HCT116 (cell line): Measurements from ENCODE around the gene AMPD3. TPM values are rescaled to one million over a fixed set of nuclear protein-coding genes. Genes with fewer than 3 reads are reported as not detected.

Experiments
- ATAC-seq: fragments of 200-7000 bp; cut with Tn5 transposase; 2 replicates; pipeline ENCODE4 v1.9.1; 2020; ENCODE audit warnings: mild to moderate bottlenecking, moderate library complexity
- BruUV-seq: library from RNA; stranded (reverse); fragments of 400-500 nt; replicated peaks from 2 replicates; lab custom pipeline; 2021; lab: Mats Ljungman, UMichigan
- CTCF ChIA-PET: fragments of 300-600 bp; sonication (Branson Sonifier 250); formaldehyde crosslinking; loops from one replicate; lab custom pipeline; 2021; ENCODE audit warnings: antibody characterized with exemption; lab: Charles Lee
- POLR2A ChIA-PET: fragments of 300-600, 350-600 bp; sonication (Branson Sonifier 250); formaldehyde crosslinking; loops from one replicate; lab custom pipeline; 2021; ENCODE audit warnings: antibody characterized with exemption; lab: Charles Lee
- RAD21 ChIA-PET, 2 experiments: fragments of 300-600 bp; sonication (Branson Sonifier 250); formaldehyde crosslinking; loops; one replicate each; lab custom pipeline; 2023; ENCODE audit warnings: low total read pairs in 2 of 2; ENCODE audit not compliant: uncharacterized antibody in 2 of 2, unreplicated experiment in 2 of 2, low non-redundant PET in 1 of 2; lab: Charles Lee
- DNase-seq: peaks from one replicate; pipeline ENCODE4 v3.0.0-alpha.2; 2010; ENCODE audit warnings: low read depth, low spot score
- H2AFZ ChIP-seq: fragments of 200-600 bp; shearing (Covaris generic), sonication (generic); 2 replicates; pipeline ENCODE4 v1.6.1; 2017; ENCODE audit warnings: low read depth, mixed run types, mixed read lengths, antibody characterized with exemption, low read length; ENCODE audit not compliant: poor library complexity, severe bottlenecking
- H3K27ac ChIP-seq: 2 replicates; pipeline ENCODE4 v1.5.1; 2012; ENCODE audit warnings: low read depth, low read length
- H3K27me3 ChIP-seq: fragments of 200-600 bp; sonication (generic); 2 replicates; pipeline ENCODE4 v1.6.1; 2016; ENCODE audit warnings: mixed run types, low read length, mixed read lengths; ENCODE audit not compliant: insufficient read depth
- H3K36me3 ChIP-seq, 2 experiments: fragments of 200-500 bp in 1 of 2; fragments of 200-600 bp in 1 of 2; sonication (Bioruptor generic) in 1 of 2; sonication (generic) in 1 of 2; 2 replicates each; pipeline versions ENCODE4 v1.5.1 to v1.6.1; 2014 to 2016; ENCODE audit warnings: low read length in 2 of 2, inconsistent platforms in 1 of 2, mixed read lengths in 1 of 2, mixed run types in 1 of 2; ENCODE audit not compliant: insufficient read depth in 2 of 2, control insufficient read depth in 1 of 2
- H3K4me1 ChIP-seq, 2 experiments: fragments of 200-600 bp in 1 of 2; sonication (generic) in 1 of 2; 2 replicates each; pipeline versions ENCODE4 v1.5.1 to v1.6.1; 2012 to 2017; ENCODE audit warnings: low read length in 2 of 2, inconsistent platforms in 1 of 2, mild to moderate bottlenecking in 1 of 2, mixed read lengths in 1 of 2, mixed run types in 1 of 2, moderate library complexity in 1 of 2; ENCODE audit not compliant: insufficient read depth in 2 of 2, control insufficient read depth in 1 of 2
- H3K4me2 ChIP-seq: fragments of 200-600 bp; sonication (generic); 2 replicates; pipeline ENCODE4 v1.6.1; 2017; ENCODE audit warnings: mixed run types, low read length, mixed read lengths
- H3K4me3 ChIP-seq, 2 experiments: fragments of 200-600 bp in 1 of 2; sonication (generic) in 1 of 2; replicated peaks in 1 of 2; 2 replicates each; pipeline ENCODE4 v1.5.1; 2011 to 2016; ENCODE audit warnings: low read length in 2 of 2, control low read depth in 1 of 2, low read depth in 1 of 2, mild to moderate bottlenecking in 1 of 2, mixed read lengths in 1 of 2, mixed run types in 1 of 2
- H3K79me2 ChIP-seq: fragments of 200-600 bp; sonication (generic); 2 replicates; pipeline ENCODE4 v1.6.1; 2017; ENCODE audit warnings: mild to moderate bottlenecking, mixed run types, low read length, moderate library complexity, mixed read lengths; ENCODE audit not compliant: insufficient read depth
- H3K9ac ChIP-seq: fragments of 200-600 bp; sonication (generic); 2 replicates; pipeline ENCODE4 v1.6.1; 2016; ENCODE audit warnings: low read length, mixed read lengths
- H3K9me2 ChIP-seq: fragments of 200-600 bp; sonication (generic), shearing (Covaris generic); 2 replicates; pipeline ENCODE4 v1.6.1; 2017; ENCODE audit warnings: mixed run types, mild to moderate bottlenecking, moderate library complexity; ENCODE audit not compliant: insufficient read depth
- H3K9me3 ChIP-seq, 2 experiments: fragments of 200-500 bp in 1 of 2; fragments of 200-600 bp in 1 of 2; sonication (Bioruptor generic) in 1 of 2; sonication (generic) in 1 of 2; 2 replicates each; pipeline ENCODE4 v1.6.1; 2014 to 2017; ENCODE audit warnings: low read length in 2 of 2, mixed read lengths in 2 of 2, inconsistent platforms in 1 of 2, low read depth in 1 of 2, mild to moderate bottlenecking in 1 of 2, mixed run types in 1 of 2, moderate library complexity in 1 of 2; ENCODE audit not compliant: control insufficient read depth in 1 of 2, insufficient read depth in 1 of 2
- H4K20me1 ChIP-seq: fragments of 200-600 bp; sonication (generic), shearing (Covaris generic); 2 replicates; pipeline ENCODE4 v1.6.1; 2017; ENCODE audit warnings: mixed run types, mild to moderate bottlenecking, moderate library complexity; ENCODE audit not compliant: insufficient read depth
- CEBPB ChIP-seq: IDR thresholded peaks from 2 replicates; pipeline ENCODE4 v1.6.1; 2012; ENCODE audit warnings: low read depth
- CTCF ChIP-seq, 3 experiments: fragments of 200-600 bp in 1 of 3; sonication (generic) in 1 of 3; IDR thresholded peaks in 2 of 3; conservative IDR thresholded peaks in 1 of 3; 2 replicates each; pipeline ENCODE4 v1.5.1; 2012 to 2017; ENCODE audit warnings: low read depth in 2 of 3, low read length in 2 of 3, antibody characterized with exemption in 1 of 3, borderline replicate concordance in 1 of 3, control low read depth in 1 of 3, mild to moderate bottlenecking in 1 of 3, mixed read lengths in 1 of 3, mixed run types in 1 of 3, moderate library complexity in 1 of 3; ENCODE audit not compliant: insufficient read depth in 1 of 3
- ELF1 ChIP-seq: IDR thresholded peaks from 2 replicates; pipeline ENCODE4 v1.6.1; 2012; ENCODE audit warnings: low read depth, borderline replicate concordance
- EZH2 ChIP-seq: fragments of 200-600 bp; sonication (generic); IDR thresholded peaks from 2 replicates; pipeline ENCODE4 v1.6.1; 2017; ENCODE audit warnings: antibody characterized with exemption, mixed run types
- EZH2phosphoT487 ChIP-seq: fragments of 200-600 bp; IDR thresholded peaks from 2 replicates; pipeline ENCODE4 v1.6.1; 2018; ENCODE audit warnings: antibody characterized with exemption, borderline replicate concordance
- FOSL1 ChIP-seq: IDR thresholded peaks from 2 replicates; pipeline ENCODE4 v1.6.1; 2012; ENCODE audit warnings: low read depth
- REST ChIP-seq: IDR thresholded peaks from 2 replicates; pipeline ENCODE4 v1.6.1; 2012; ENCODE audit warnings: low read depth
- SP1 ChIP-seq: IDR thresholded peaks from 2 replicates; pipeline ENCODE4 v1.6.1; 2012; ENCODE audit warnings: low read depth
- YY1 ChIP-seq: IDR thresholded peaks from 2 replicates; pipeline ENCODE4 v1.6.1; 2011; ENCODE audit warnings: low read length, low read depth, moderate library complexity, mild to moderate bottlenecking; ENCODE audit not compliant: insufficient replicate concordance; ENCODE audit errors: extremely low read depth
- intact Hi-C: fragments of 100-400 bp; cut with micrococcal nuclease; formaldehyde crosslinking; loops from 2 replicates; pipeline ENCODE4 v1.10.0; 2022
- total RNA-seq: library from RNA; stranded (reverse); gene quantifications from one replicate; pipeline ENCODE4 v1.2.1, GENCODE V29; 2021; ENCODE audit not compliant: unreplicated experiment

AMPD3 gene
- total RNA-seq, 1 experiment from 2014 or later, result 25.9 TPM

- Histone ChIP-seq H3K36me3 (peaks cover 3 to 63% of the 10 kb centered on the region in 2 experiments), H3K4me3 (no peak overlapping the region), H3K79me2 (no peaks in the 10 kb centered on the region), H3K4me2 (no peak overlapping the region), H3K9me3 (no peaks in the 10 kb centered on the region), H2AFZ (no peak overlapping the region), H3K27ac (no peak overlapping the region), H3K4me1 (peaks cover 2 to 4% of the 10 kb centered on the region in 2 experiments; a peak in 3 of 4 replicates), H3K9me2 (no peaks in the 10 kb centered on the region), H3K27me3 (no peaks in the 10 kb centered on the region), H4K20me1 (no peaks in the 10 kb centered on the region), H3K9ac (no peak overlapping the region)
- intact Hi-C loops, result no loop called here
- TF ChIP-seq CTCF (IDR thresholded peaks at IDR 0.05 in 2 of 3, conservative IDR thresholded peaks at IDR 0.05 in 1 of 3; ENCODE audit: borderline replicate concordance in 1 of 3, insufficient read depth in 1 of 3, low read depth in 2 of 3, low read length in 2 of 3) (no peak), EZH2phosphoT487 (no peak), EZH2 (no peak), SP1 (no peak), ELF1 (no peak), CEBPB (no peak), REST (no peak), FOSL1 (no peak), YY1 (no peak)
- ATAC-seq, result no peak
- DNase-seq, result no peak
- POLR2A ChIA-PET, result no interaction called here
- CTCF ChIA-PET, result no interaction called here
- RAD21 ChIA-PET, result no interaction called here
- no TSS peak for BruUV-seq
Observed at GRCh38 chr11:10500757-10501684, 46.0 kb downstream of the AMPD3 start.
